Measurements from ENCODE around the gene RANBP3. TPM values are rescaled to one million over a fixed set of nuclear protein-coding genes. Genes with fewer than 3 reads are reported as not detected.

RANBP3 gene
- polyA plus RNA-seq, 1 of the 3 experiments (the other 2 are of a cell fraction): 84.0 TPM

DNA sequence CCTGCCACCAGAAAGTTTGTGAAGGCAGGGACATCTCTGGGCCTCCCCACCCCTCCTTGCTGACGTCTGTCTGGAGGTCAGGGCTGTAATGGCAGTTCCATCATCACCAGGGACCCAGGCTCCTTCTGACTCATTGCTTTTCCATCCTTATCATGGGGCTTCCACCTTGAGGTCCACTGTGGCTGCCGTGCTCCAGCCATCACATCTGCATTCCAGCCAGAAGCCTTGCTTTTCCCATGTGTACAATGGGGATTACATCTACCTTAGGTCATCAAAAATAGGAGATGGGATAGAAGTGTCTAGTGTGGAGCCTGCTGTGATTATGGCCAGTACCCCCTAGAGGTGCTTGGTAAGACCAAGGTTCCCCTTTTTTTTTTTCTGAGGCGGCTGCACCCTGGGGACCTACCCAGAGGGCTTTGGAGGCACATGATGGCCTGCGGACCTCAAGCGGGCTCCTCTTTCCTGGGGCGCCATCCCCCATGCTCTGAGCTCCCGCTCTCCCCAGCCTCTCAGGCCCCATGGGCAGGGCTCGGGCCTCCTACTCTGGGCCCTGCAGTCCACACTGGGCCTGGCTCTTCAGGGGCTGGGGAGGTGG is 13.4 kb upstream of the RANBP3 start:
- H3K79me2 ChIP-seq (ENCODE audit: insufficient read depth): no peaks in the 10 kb centered on the region
- H3K27ac ChIP-seq (ENCODE audit: low read depth in 2 of 2, low read length in 1 of 2): no peak overlapping the region
- ChIA-PET CTCF (interaction anchor here (2.9 to 12.1 kb wide), 3 partner anchors 28 to 134 kb away, joined by 14 to 448 read pairs (median 50); no protein-coding TSS in a partner anchor), POLR2A (no interaction called here)
- H2AFZ ChIP-seq (ENCODE audit: low read depth): no peak overlapping the region
- 100% methylated on average over 5 of the region's 8 CpGs for WGBS (ENCODE audit: low lambda C conversion rate)
- peaks cover 0 to 35% of the 10 kb centered on the region in 2 experiments; a peak in 2 of 4 replicates for H3K4me1 ChIP-seq (ENCODE audit: control insufficient read depth in 1 of 2, insufficient read depth in 2 of 2, low read depth in 1 of 2, low read length in 1 of 2)
- DNase-seq: no peak
- no peaks in the 10 kb centered on the region for H3K9me2 ChIP-seq
- no peaks in the 10 kb centered on the region for H4K20me1 ChIP-seq (ENCODE audit: insufficient read depth)
- TF ChIP-seq ELF1 (IDR thresholded peaks at IDR 0.05) (no peak), SMC3 (IDR thresholded peaks at IDR 0.05; ENCODE audit: low read depth, low read length) (no peak), POLR2AphosphoS5 (IDR thresholded peaks at IDR 0.05; ENCODE audit: low read depth, low read length) (no peak), TEAD4 (IDR thresholded peaks at IDR 0.05; ENCODE audit: borderline replicate concordance, insufficient read depth) (no peak), MEF2A (IDR thresholded peaks at IDR 0.05; ENCODE audit: borderline replicate concordance, low read depth) (no peak)
- TF ChIP-seq, protein P1, sequence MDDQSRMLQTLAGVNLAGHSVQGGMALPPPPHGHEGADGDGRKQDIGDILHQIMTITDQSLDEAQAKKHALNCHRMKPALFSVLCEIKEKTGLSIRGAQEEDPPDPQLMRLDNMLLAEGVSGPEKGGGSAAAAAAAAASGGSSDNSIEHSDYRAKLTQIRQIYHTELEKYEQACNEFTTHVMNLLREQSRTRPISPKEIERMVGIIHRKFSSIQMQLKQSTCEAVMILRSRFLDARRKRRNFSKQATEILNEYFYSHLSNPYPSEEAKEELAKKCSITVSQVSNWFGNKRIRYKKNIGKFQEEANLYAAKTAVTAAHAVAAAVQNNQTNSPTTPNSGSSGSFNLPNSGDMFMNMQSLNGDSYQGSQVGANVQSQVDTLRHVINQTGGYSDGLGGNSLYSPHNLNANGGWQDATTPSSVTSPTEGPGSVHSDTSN (IDR thresholded peaks at IDR 0.05): no peak
- TF ChIP-seq, protein P2, sequence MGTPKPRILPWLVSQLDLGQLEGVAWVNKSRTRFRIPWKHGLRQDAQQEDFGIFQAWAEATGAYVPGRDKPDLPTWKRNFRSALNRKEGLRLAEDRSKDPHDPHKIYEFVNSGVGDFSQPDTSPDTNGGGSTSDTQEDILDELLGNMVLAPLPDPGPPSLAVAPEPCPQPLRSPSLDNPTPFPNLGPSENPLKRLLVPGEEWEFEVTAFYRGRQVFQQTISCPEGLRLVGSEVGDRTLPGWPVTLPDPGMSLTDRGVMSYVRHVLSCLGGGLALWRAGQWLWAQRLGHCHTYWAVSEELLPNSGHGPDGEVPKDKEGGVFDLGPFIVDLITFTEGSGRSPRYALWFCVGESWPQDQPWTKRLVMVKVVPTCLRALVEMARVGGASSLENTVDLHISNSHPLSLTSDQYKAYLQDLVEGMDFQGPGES (IDR thresholded peaks at IDR 0.05; ENCODE audit: low read depth, low read length): no peak
- no peaks in the 10 kb centered on the region for H3K27me3 ChIP-seq (ENCODE audit: insufficient read depth)
- no peak overlapping the region for H3K9ac ChIP-seq
- peaks cover 2 to 3% of the 10 kb centered on the region in 2 experiments for H3K36me3 ChIP-seq (replicated peaks in 1 of 2; ENCODE audit: control insufficient read depth in 1 of 2, insufficient read depth in 2 of 2, low read length in 1 of 2)
- H3F3A ChIP-seq (replicated peaks; ENCODE audit: insufficient read depth): no peaks in the 10 kb centered on the region
- H3K4me2 ChIP-seq: no peak overlapping the region
- H3K4me3 ChIP-seq (ENCODE audit: low read depth in 2 of 2, low read length in 1 of 2): no peak overlapping the region
- H3K9me3 ChIP-seq: no peaks in the 10 kb centered on the region

DNA sequence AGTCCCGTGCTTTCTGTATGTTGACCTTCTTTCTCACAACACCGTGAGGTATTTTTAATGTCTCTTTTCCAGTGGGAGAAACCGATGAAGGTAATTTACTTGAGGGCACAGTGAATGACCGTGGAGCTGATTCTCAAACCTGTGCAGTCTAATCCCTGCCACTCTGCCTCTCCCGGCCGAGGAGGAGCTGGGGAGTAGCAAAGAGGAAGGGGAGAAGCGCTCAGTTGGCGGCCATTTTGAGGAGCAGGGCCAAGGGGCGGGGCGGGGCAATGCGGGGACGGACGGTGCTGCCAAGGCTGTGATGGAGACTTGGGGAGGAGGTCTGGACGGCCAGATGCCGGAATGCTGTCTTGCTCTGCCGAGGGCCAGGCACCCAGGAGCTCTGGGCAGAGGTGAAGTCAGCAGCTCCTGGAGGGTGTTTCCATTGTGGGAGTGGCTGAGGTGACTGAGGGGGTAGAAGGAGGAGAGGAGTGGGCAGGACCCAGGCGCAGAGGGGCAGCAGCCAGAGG is 12.4 kb upstream of the RANBP3 start:
- no peaks in the 10 kb centered on the region for H3K9me3 ChIP-seq
- no peaks in the 10 kb centered on the region for H4K20me1 ChIP-seq (ENCODE audit: insufficient read depth)
- ChIA-PET POLR2A (interaction anchor here (0.8 kb wide), 1 partner anchor 11 kb away, joined by 3 read pairs; no protein-coding TSS in a partner anchor), CTCF (interaction anchor here (0.6 to 12.1 kb wide), 6 partner anchors 29 to 1401 kb away, joined by 3 to 448 read pairs (median 31); no protein-coding TSS in a partner anchor)
- no peaks in the 10 kb centered on the region for H3K9me2 ChIP-seq
- no peak overlapping the region for H3K4me3 ChIP-seq (ENCODE audit: low read depth in 2 of 2, low read length in 1 of 2)
- H3K36me3 ChIP-seq (replicated peaks in 1 of 2; ENCODE audit: control insufficient read depth in 1 of 2, insufficient read depth in 2 of 2, low read length in 1 of 2): peaks cover 2 to 3% of the 10 kb centered on the region in 2 experiments
- H2AFZ ChIP-seq (ENCODE audit: low read depth): no peak overlapping the region
- WGBS (ENCODE audit: low lambda C conversion rate): 75% methylated on average over 17 of the region's 17 CpGs
- H3K79me2 ChIP-seq (ENCODE audit: insufficient read depth): no peaks in the 10 kb centered on the region
- H3F3A ChIP-seq (replicated peaks; ENCODE audit: insufficient read depth): peaks cover 3% of the 10 kb centered on the region
- peaks cover 4 to 31% of the 10 kb centered on the region in 2 experiments; a peak in 3 of 4 replicates for H3K4me1 ChIP-seq (ENCODE audit: control insufficient read depth in 1 of 2, insufficient read depth in 2 of 2, low read depth in 1 of 2, low read length in 1 of 2)
- H3K27ac ChIP-seq (ENCODE audit: low read depth in 2 of 2, low read length in 1 of 2): no peak overlapping the region
- H3K4me2 ChIP-seq: no peak overlapping the region
- DNase-seq: no peak
- H3K27me3 ChIP-seq (ENCODE audit: insufficient read depth): no peaks in the 10 kb centered on the region
- 0 out of 2 replicates have a peak, but pooled peaks have one; percentile 51 for TF ChIP-seq YY1 (IDR thresholded peaks at IDR 0.05; ENCODE audit: low read depth)
- no peak for TF ChIP-seq SIN3A (IDR thresholded peaks at IDR 0.05; ENCODE audit: borderline replicate concordance, low read depth, low read length)
- no peak for TF ChIP-seq EZH2phosphoT487 (IDR thresholded peaks at IDR 0.05; ENCODE audit: borderline replicate concordance, low read depth)
- H3K9ac ChIP-seq: no peak overlapping the region
